K562 (cell line): ENCODE measurements around the gene ABT1. TPM values are rescaled to one million over a fixed set of nuclear protein-coding genes. Genes with fewer than 3 reads are reported as not detected.
A peak's percentile ranks its signal among the peaks of the same experiment; 100 is the strongest.

ENCODE experiments used
- CREM ChIP-seq: IDR thresholded peaks from 2 replicates; pipeline ENCODE4 v1.6.1; 2014; ENCODE audit warnings: antibody characterized with exemption, low read depth
- GATAD2A ChIP-seq: fragments of 450-650 bp; IDR thresholded peaks from 2 replicates; pipeline ENCODE4 v1.6.1; 2017
- IRF2 ChIP-seq: sonication (generic); formaldehyde crosslinking; IDR thresholded peaks from 2 replicates; pipeline ENCODE4 v1.8.1; 2022; ENCODE audit warnings: mild to moderate bottlenecking, missing genetic modification reagents
- SPI1 ChIP-seq: IDR thresholded peaks from 2 replicates; pipeline ENCODE4 v1.6.1; 2011; ENCODE audit warnings: low read depth, low read length, control low read depth, borderline replicate concordance
- polyA plus RNA-seq, 8 experiments: library from polyadenylated mRNA; depleted of rRNA in 4 of 8; stranded (reverse) in 5 of 8; unstranded in 3 of 8; fragments of >200 nt; fragmentation: Nextera tagmentation in 2 of 8; fragmentation: Illumina TruSeq in 1 of 8; extraction: Ambion mirVana in 2 of 8; extraction: Trizol in 1 of 8; gene quantifications; 2 replicates each; pipeline versions ENCODE4 v1.2.1 to v1.2.3, GENCODE V29; 2011 to 2014; ENCODE audit warnings: inconsistent platforms in 1 of 8, missing spikeins in 1 of 8
- total RNA-seq, 7 experiments: library from RNA; depleted of rRNA in 6 of 7; stranded (reverse); fragments of >200 nt in 6 of 7; fragmentation: Illumina TruSeq in 2 of 7; extraction: Trizol in 2 of 7; gene quantifications; 2 replicates each; pipeline versions ENCODE4 v1.2.1 to v1.2.3, GENCODE V29; 2011 to 2021; ENCODE audit warnings: low replicate concordance in 1 of 7
- TF ChIP-seq, protein P1 (sequence below), 2 experiments: IDR thresholded peaks; 2 replicates each; pipeline ENCODE4 v1.6.1; 2012; ENCODE audit warnings: improper control_type of control experiment in 2 of 2, low read depth in 2 of 2, low read length in 2 of 2, borderline replicate concordance in 1 of 2
- TF ChIP-seq, protein P2 (sequence below): sonication (generic); formaldehyde crosslinking; IDR thresholded peaks from 2 replicates; pipeline ENCODE4 v1.8.0; 2022; ENCODE audit warnings: missing genetic modification reagents, mild to moderate bottlenecking, moderate library complexity, borderline replicate concordance
- TF ChIP-seq, protein P3 (sequence below): fragments of 450-650 bp; IDR thresholded peaks from 2 replicates; pipeline ENCODE4 v1.7.0; 2016; ENCODE audit warnings: borderline replicate concordance
- TF ChIP-seq, protein P4 (sequence below): fragments of 450-650 bp; conservative IDR thresholded peaks from 2 replicates; pipeline ENCODE4 v1.6.1; 2016; ENCODE audit warnings: missing genetic modification characterization, low read depth, mild to moderate bottlenecking, missing compliant biosample characterization, moderate library complexity

Gene ABT1
- total and polyA plus RNA-seq, 9 of the 15 experiments (the other 6 are each of a cell fraction or from before 2014, with no cell fraction given), result 8.8 to 52.7 (median 40.7) TPM

DNA sequence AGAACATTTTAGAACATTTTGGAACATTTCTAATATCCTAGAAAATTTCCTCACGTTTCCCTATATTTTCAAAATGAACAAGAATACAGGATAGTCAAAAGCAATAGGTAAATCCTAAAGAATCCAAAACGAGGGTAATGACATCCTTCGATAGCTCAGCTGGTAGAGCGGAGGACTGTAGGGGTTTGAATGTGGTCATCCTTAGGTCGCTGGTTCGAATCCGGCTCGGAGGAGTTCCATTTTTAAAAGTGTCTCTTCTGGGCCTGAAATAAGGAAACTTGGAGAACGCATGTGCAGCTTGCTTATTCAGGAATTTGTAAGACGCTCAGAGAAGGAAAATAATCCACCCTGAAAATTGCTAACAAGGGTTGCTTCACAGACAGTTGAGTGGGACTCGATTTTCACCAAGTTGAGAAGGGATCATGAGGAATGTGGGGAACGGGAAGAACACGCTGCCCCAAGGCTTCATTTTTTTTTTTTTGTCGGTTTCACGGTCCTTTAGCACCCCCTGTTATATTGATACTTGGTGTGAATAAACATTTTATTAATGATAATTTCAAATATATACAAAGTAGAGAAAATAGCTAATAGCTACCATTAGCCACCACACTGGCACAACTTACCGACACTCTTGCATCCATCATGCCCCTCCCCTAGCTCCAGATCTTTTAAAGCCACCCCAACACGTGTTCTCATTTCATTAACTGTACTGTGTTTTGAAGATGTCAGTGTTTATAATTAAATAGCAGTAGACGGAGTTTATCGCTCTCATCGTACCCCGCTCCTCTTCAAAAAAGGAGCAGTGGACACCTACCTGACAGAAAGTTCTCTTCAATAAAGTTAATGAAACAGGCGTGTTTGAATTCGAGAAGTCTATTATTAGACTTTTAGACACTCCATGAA lies 1.8 kb upstream of the ABT1 start (continued):
- TF ChIP-seq, protein P1, sequence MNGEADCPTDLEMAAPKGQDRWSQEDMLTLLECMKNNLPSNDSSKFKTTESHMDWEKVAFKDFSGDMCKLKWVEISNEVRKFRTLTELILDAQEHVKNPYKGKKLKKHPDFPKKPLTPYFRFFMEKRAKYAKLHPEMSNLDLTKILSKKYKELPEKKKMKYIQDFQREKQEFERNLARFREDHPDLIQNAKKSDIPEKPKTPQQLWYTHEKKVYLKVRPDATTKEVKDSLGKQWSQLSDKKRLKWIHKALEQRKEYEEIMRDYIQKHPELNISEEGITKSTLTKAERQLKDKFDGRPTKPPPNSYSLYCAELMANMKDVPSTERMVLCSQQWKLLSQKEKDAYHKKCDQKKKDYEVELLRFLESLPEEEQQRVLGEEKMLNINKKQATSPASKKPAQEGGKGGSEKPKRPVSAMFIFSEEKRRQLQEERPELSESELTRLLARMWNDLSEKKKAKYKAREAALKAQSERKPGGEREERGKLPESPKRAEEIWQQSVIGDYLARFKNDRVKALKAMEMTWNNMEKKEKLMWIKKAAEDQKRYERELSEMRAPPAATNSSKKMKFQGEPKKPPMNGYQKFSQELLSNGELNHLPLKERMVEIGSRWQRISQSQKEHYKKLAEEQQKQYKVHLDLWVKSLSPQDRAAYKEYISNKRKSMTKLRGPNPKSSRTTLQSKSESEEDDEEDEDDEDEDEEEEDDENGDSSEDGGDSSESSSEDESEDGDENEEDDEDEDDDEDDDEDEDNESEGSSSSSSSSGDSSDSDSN (IDR thresholded peaks at IDR 0.05; ENCODE audit: borderline replicate concordance in 1 of 2, low read depth in 2 of 2, low read length in 2 of 2), result no peak
- TF ChIP-seq IRF2 (CRISPR knock-in tag), result no peak
- TF ChIP-seq, protein P2, sequence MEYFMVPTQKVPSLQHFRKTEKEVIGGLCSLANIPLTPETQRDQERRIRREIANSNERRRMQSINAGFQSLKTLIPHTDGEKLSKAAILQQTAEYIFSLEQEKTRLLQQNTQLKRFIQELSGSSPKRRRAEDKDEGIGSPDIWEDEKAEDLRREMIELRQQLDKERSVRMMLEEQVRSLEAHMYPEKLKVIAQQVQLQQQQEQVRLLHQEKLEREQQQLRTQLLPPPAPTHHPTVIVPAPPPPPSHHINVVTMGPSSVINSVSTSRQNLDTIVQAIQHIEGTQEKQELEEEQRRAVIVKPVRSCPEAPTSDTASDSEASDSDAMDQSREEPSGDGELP (CRISPR knock-in tag), result peak; percentile 68
- TF ChIP-seq, protein P3, sequence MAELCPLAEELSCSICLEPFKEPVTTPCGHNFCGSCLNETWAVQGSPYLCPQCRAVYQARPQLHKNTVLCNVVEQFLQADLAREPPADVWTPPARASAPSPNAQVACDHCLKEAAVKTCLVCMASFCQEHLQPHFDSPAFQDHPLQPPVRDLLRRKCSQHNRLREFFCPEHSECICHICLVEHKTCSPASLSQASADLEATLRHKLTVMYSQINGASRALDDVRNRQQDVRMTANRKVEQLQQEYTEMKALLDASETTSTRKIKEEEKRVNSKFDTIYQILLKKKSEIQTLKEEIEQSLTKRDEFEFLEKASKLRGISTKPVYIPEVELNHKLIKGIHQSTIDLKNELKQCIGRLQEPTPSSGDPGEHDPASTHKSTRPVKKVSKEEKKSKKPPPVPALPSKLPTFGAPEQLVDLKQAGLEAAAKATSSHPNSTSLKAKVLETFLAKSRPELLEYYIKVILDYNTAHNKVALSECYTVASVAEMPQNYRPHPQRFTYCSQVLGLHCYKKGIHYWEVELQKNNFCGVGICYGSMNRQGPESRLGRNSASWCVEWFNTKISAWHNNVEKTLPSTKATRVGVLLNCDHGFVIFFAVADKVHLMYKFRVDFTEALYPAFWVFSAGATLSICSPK, result no peak
- TF ChIP-seq CREM, result peak; percentile 38
- TF ChIP-seq GATAD2A, result no peak
- TF ChIP-seq, protein P4, sequence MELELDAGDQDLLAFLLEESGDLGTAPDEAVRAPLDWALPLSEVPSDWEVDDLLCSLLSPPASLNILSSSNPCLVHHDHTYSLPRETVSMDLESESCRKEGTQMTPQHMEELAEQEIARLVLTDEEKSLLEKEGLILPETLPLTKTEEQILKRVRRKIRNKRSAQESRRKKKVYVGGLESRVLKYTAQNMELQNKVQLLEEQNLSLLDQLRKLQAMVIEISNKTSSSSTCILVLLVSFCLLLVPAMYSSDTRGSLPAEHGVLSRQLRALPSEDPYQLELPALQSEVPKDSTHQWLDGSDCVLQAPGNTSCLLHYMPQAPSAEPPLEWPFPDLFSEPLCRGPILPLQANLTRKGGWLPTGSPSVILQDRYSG, result no peak
- no peak for TF ChIP-seq SPI1
